ENCODE measurements around the gene ZBTB16.

GRCh38 chr11:114062272-114062671 lies 2.8 kb downstream of the ZBTB16 start:
- TF ChIP-seq POLR2A (IDR thresholded peaks at IDR 0.05; ENCODE audit: low read depth, low read length) (no peak), RAD21 (IDR thresholded peaks at IDR 0.05; ENCODE audit: low read length) (no peak), MXI1 (IDR thresholded peaks at IDR 0.05; ENCODE audit: borderline replicate concordance, low read depth, low read length) (no peak), RFX5 (IDR thresholded peaks at IDR 0.05; ENCODE audit: low read depth, low read length) (no peak), MAFK (IDR thresholded peaks at IDR 0.05; ENCODE audit: low read depth, low read length) (no peak), CTCF (conservative IDR thresholded peaks at IDR 0.05; ENCODE audit: low read depth, low read length) (no peak), USF2 (IDR thresholded peaks at IDR 0.05; ENCODE audit: low read depth, low read length) (no peak), CEBPB (IDR thresholded peaks at IDR 0.05; ENCODE audit: low read depth, low read length) (no peak), SMC3 (IDR thresholded peaks at IDR 0.05; ENCODE audit: low read depth, low read length) (no peak), RCOR1 (IDR thresholded peaks at IDR 0.05; ENCODE audit: insufficient replicate concordance, low read length) (no peak), ELK1 (IDR thresholded peaks at IDR 0.05; ENCODE audit: borderline replicate concordance, low read depth, low read length) (no peak), NFE2L2 (IDR thresholded peaks at IDR 0.05; ENCODE audit: low read depth, low read length) (no peak), FOS (IDR thresholded peaks at IDR 0.05; ENCODE audit: low read depth, low read length) (no peak), MAZ (IDR thresholded peaks at IDR 0.05; ENCODE audit: borderline replicate concordance, low read depth, low read length) (no peak)

Data from IMR-90 (cell line).